Psoas muscle (tissue), 8 donors: Measurements from ENCODE around the gene GRIN2A. TPM values are rescaled to one million over a fixed set of nuclear protein-coding genes. Genes with fewer than 3 reads are reported as not detected.

Experiments used
- ATAC-seq, 4 donors: fragments of 200-7000 bp; cut with Tn5 transposase; one replicate each; pipeline ENCODE4 v1.9.1; 2020; ENCODE audit warnings: moderate library complexity in 3 of 4, mild to moderate bottlenecking in 2 of 4
- DNase-seq, 2 donors: peaks; one replicate each; pipeline ENCODE4 v3.0.0-alpha.2; 2020
- H3K27ac ChIP-seq: fragments of 200-600 bp; one replicate; pipeline ENCODE4 v1.8.0; 2022
- H3K27me3 ChIP-seq, 3 donors: fragments of 200-600 bp in 1 of 3; one replicate each; pipeline versions ENCODE4 v1.6.1 to v1.8.0; 2013 to 2022; ENCODE audit warnings: low read length in 2 of 3, mild to moderate bottlenecking in 2 of 3, moderate library complexity in 1 of 3; ENCODE audit not compliant: insufficient read depth in 3 of 3
- H3K36me3 ChIP-seq, 2 donors: fragments of 200-600 bp in 1 of 2; one replicate each; pipeline versions ENCODE4 v1.6.1 to v1.8.0; 2013 to 2022; ENCODE audit warnings: low read depth in 1 of 2, mild to moderate bottlenecking in 1 of 2, moderate library complexity in 1 of 2; ENCODE audit not compliant: insufficient read depth in 1 of 2
- H3K4me1 ChIP-seq: fragments of 200-600 bp; one replicate; pipeline ENCODE4 v1.8.0; 2022
- H3K4me3 ChIP-seq: fragments of 200-600 bp; one replicate; pipeline ENCODE4 v1.8.0; 2022; ENCODE audit warnings: mild to moderate bottlenecking
- H3K9me3 ChIP-seq: fragments of 200-600 bp; one replicate; pipeline ENCODE4 v1.8.0; 2022
- CTCF ChIP-seq: fragments of 200-600 bp; IDR thresholded peaks from one replicate; pipeline ENCODE4 v1.8.0; 2022; ENCODE audit warnings: antibody characterized with exemption
- WGBS, 3 donors: extraction: QIAGEN DNeasy Blood & Tissue Kit; methylation state at CpG; one replicate each; pipeline versions ENCODE4 v1.1.6 to v1.1.7; 2013; 5-methylcytosine and 5-hydroxymethylcytosine counted together
- intact Hi-C, 2 donors: fragments of 100-400 bp; cut with DNase I; formaldehyde crosslinking; loops; one replicate each; pipeline versions ENCODE4 v1.11.0 to v1.14.2; 2022
- polyA plus RNA-seq, 3 donors: library from polyadenylated mRNA; stranded (reverse); fragments of 200-250 nt; gene quantifications; one replicate each; pipeline ENCODE4 v1.2.3, GENCODE V29; 2013
- total RNA-seq, 4 donors: library from RNA; stranded (reverse); fragmentation: NEBNext Ultra II Directional in 2 of 4; extraction: Animal tissue kit (Norgen Biotek cat#: 25700) in 2 of 4; gene quantifications; one replicate each; pipeline versions ENCODE4 v1.2.1 to v1.2.4, GENCODE V29; 2021 to 2023
- donor health status: healthy with polysubstance abuse.
- donor health status: DM: no; HTN: no; CAD: no; lungs with moderate emphysema.
- donor health status: Bipolar disorder and iron deficiency.
- donor health status: healthy.
- donor health status: DM: yes; HTN: yes; CAD: no.
- donor health status: DM: no; HTN: no; CAD: no.
- donor health status: DM: no; HTN: no; CAD: no.
- donor health status: DM: yes; HTN: yes; CAD: no.

GRIN2A gene
- total and polyA plus RNA-seq, 7 donors = 0.01 to 0.62 (median 0.17) TPM; not detected in 2

- no peaks in the 10 kb centered on the region for H3K36me3 ChIP-seq
- ATAC-seq (no peak), DNase-seq (peak in 1 of 2 donors; percentile 16)
- intact Hi-C loops = no loop called here
- 55 to 71% (median 57%) methylated on average over 8 of the region's 8 CpGs for WGBS, 3 donors
- no peaks in the 10 kb centered on the region for H3K9me3 ChIP-seq
- H3K4me3 ChIP-seq = no peak overlapping the region
- no peak overlapping the region for H3K27ac ChIP-seq
- no peak for TF ChIP-seq CTCF
- no peaks in the 10 kb centered on the region for H3K27me3 ChIP-seq
- no peaks in the 10 kb centered on the region for H3K4me1 ChIP-seq
Observed at GRCh38 chr16:9934723-9935508, 247.3 kb downstream of the GRIN2A start.

- Histone ChIP-seq H3K9me3 (no peaks in the 10 kb centered on the region), H3K27ac (no peak overlapping the region), H3K36me3 (no peaks in the 10 kb centered on the region), H3K4me1 (no peaks in the 10 kb centered on the region), H3K4me3 (no peak overlapping the region), H3K27me3 (no peaks in the 10 kb centered on the region)
- TF ChIP-seq CTCF = no peak
- ATAC-seq = no peak
- 58 to 75% (median 62%) methylated on average over 5 of the region's 5 CpGs for WGBS, 3 donors
- no peak for DNase-seq
- intact Hi-C loops = no loop called here
Observed at GRCh38 chr16:9932919-9933653, 249.1 kb downstream of the GRIN2A start.

GRCh38 chr16:9932000-9932399 lies 250.2 kb downstream of the GRIN2A start:
- Histone ChIP-seq H3K27ac (no peak overlapping the region), H3K9me3 (no peaks in the 10 kb centered on the region), H3K4me3 (no peak overlapping the region), H3K27me3 (no peaks in the 10 kb centered on the region), H3K4me1 (no peaks in the 10 kb centered on the region), H3K36me3 (no peaks in the 10 kb centered on the region)
- ATAC-seq (no peak), DNase-seq (no peak)
- intact Hi-C loops = no loop called here
- TF ChIP-seq CTCF = no peak
- WGBS, 3 donors = 80 to 92% (median 84%) methylated on average over 1 of the region's 1 CpG

GRCh38 chr16:9929836-9930235 lies 252.4 kb downstream of the GRIN2A start:
- no peak for TF ChIP-seq CTCF
- no peak for ATAC-seq
- intact Hi-C loops = no loop called here
- no peak overlapping the region for H3K27ac ChIP-seq
- H3K36me3 ChIP-seq = no peaks in the 10 kb centered on the region
- no peaks in the 10 kb centered on the region for H3K27me3 ChIP-seq
- 39 to 48% (median 39%) methylated on average over 4 of the region's 4 CpGs for WGBS, 3 donors
- H3K4me3 ChIP-seq = no peak overlapping the region
- no peak for DNase-seq
- no peaks in the 10 kb centered on the region for H3K4me1 ChIP-seq
- H3K9me3 ChIP-seq = no peaks in the 10 kb centered on the region
